AML-193 (cell line): ENCODE measurements around the gene ACTN2.

Experiments used
- DNase-seq, 2 experiments: peaks; one replicate each; lab custom pipeline; 2025; lab: John Stamatoyannopoulos, UW

The ACTN2 gene

DNA sequence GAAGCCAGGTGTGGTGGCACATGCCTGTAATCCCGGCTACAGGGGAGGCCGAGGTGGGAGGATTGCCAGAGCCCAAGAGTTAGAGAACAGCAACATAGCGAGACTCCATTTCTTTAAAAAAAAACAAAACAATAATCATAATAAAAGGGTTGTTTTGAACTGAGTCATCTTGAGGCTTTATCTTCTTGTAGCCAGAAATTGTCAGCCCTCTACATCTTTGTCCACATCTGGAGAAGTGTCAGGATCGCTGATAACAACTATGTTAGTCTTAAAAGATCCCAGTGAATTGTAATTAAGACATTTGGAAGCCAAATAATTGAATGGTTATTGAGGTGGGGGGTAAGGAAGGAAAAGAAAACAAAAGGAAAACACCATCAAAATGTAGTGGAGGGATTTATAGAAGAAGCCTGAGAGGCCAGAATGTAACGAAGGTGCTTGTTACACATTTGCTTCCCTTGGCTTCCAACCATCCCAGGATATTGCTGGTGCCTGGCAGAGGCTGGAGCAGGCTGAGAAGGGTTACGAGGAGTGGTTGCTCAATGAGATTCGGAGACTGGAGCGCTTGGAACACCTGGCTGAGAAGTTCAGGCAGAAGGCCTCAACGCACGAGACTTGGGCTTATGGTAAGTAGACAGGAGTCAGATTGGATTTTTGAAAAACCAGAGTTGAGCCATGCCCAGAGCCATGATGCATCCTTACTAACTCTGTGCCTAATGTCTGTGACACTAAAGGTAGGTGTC lies 56.3 kb downstream of the ACTN2 start:
- DNase-seq, result no peak

DNA sequence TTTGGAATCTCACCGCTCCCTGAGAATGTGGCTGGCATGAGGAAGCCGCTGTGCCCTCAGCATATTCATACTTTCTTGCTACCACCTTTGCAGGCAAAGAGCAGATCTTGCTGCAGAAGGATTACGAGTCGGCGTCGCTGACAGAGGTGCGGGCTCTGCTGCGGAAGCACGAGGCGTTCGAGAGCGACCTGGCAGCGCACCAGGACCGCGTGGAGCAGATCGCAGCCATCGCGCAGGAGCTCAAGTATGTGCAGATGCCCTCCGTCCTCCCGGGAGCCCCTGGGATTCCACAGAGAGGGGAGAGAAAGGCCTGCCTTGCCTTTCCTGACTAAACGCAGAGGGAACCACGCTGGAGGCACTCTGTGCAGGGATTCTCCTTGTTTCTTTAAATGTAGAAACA lies 58.2 kb downstream of the ACTN2 start:
- no peak for DNase-seq

DNA sequence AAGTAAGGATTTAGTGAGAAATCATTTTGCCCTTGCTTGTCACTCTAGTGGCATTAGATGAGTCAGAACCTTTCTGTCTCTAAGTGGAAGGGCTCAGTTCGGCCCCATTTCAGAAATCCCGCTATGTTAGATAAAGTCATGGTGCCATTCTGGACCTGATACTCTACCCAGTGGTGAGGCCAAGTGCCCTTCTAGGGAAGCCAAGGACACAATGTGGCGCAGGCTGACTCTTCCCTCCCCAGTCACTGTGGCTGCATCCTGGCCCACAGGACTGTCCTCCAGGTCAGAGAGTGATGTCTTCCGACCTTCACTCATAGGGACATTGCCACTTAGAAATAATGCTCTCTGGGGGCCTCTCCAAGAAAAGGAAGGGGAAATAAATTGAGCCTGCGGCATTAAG lies 60.5 kb downstream of the ACTN2 start:
- no peak for DNase-seq

- no peak for DNase-seq
These were observed 61.1 kb downstream of the ACTN2 start for GRCh38 chr1:236747311-236747985.

GRCh38 chr1:236748268-236748870 lies 62.1 kb downstream of the ACTN2 start:
- no peak for DNase-seq

DNA sequence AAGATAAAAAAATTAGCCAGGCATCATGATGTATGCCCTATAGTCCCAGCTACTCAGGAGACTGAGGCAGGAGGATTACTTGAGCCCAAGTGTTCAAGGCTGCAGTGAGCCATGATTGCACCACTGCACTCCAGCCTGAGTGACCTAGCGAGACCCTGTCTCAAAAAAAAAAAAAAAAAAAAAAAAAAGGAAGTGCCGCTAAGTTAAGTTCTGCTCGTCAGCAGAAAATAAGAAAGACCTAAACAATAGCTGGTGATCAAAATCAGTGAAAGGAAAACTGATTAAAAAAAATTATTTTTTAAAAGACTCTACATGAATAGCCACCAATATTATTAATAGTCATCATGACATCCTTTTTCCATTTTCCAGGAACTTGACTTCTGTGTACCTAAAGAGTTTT lies 64.6 kb downstream of the ACTN2 start:
- no peak for DNase-seq

- DNase-seq, result no peak
These were observed 65.1 kb downstream of the ACTN2 start for GRCh38 chr1:236751385-236751784.

GRCh38 chr1:236751935-236752334 lies 65.6 kb downstream of the ACTN2 start:
- no peak for DNase-seq

DNA sequence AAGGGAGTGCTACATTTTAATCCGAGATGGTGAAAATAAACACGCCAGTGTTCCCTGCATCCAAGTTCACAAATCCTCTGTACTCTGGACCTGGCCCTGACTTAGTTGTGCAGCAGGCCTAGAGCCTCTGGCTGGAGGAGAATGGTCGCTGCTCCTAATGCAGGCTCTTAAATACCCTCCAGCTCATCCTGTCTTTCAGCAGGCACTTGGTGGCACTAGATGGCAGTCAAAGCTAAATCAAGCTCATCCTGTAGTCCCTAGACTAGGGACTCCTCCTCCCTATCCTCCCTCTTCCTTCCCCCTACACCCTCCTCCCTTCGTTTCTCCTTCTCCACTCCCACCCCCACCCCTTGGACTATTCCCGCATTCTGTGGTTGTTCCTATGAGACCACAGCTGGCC lies 67.2 kb downstream of the ACTN2 start:
- peak; percentile 28 to 29 for DNase-seq

DNA sequence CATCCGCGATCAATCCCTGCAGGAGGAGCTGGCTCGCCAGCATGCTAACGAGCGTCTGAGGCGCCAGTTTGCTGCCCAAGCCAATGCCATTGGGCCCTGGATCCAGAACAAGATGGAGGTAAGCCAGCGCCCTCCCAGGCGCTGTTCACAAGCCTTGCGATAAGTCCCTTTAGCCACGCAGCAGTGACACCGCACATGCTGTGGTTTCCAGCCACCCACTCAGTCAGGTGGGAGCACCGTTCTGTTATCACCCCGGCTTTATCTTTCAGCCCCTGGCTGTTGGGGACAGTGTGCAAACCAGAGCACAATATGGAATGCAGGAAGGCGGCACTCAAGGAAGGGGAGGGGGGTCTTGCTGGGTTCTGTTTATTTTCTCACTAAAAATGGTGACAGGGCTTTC lies 67.7 kb downstream of the ACTN2 start:
- DNase-seq, result no peak

- no peak for DNase-seq
These were observed 68.4 kb downstream of the ACTN2 start for GRCh38 chr1:236754525-236755210.

GRCh38 chr1:236757640-236758039 lies 71.3 kb downstream of the ACTN2 start:
- DNase-seq, result no peak

DNA sequence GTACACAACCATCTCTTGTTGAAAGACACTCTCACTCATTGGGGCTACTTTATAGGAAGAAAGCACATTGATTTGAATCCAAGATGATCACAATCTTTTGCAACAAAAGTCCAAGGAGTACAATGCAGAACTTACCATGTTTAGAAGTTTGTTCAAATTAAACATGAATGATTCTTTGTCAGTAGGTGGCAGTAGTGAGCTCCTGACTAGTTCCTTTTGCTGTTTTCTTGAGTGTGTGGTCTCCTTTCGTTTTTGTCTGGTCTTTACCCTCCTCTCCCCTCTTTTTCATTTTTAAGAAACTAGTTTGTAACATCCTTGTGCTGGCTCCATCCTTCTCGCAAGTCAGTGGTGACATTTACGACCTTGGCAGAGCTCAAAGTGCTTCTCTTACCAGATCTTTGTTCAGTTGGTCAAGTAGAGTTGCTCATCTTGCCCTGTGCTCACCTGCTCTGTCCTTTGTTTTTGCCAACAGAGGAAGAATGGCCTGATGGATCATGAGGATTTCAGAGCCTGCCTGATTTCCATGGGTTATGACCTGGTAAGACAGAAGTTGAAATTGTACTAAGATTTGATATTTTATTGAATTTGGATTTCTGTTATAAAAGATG lies 73.1 kb downstream of the ACTN2 start:
- DNase-seq, result peak; percentile 43 to 57

GRCh38 chr1:236760480-236760879 lies 74.2 kb downstream of the ACTN2 start:
- DNase-seq, result no peak

DNA sequence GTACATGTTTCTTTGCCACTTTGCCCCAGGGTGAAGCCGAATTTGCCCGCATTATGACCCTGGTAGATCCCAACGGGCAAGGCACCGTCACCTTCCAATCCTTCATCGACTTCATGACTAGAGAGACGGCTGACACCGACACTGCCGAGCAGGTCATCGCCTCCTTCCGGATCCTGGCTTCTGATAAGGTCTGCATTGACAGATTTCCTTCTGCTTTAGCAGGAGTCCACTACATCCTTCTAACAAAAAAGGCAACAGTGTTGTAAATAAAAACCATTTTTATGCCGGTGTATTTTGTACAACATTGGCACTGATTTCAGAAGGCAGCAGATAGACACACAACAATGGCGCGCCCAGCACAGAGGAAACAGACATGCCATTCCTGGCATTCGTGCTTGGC lies 74.7 kb downstream of the ACTN2 start:
- no peak for DNase-seq

DNA sequence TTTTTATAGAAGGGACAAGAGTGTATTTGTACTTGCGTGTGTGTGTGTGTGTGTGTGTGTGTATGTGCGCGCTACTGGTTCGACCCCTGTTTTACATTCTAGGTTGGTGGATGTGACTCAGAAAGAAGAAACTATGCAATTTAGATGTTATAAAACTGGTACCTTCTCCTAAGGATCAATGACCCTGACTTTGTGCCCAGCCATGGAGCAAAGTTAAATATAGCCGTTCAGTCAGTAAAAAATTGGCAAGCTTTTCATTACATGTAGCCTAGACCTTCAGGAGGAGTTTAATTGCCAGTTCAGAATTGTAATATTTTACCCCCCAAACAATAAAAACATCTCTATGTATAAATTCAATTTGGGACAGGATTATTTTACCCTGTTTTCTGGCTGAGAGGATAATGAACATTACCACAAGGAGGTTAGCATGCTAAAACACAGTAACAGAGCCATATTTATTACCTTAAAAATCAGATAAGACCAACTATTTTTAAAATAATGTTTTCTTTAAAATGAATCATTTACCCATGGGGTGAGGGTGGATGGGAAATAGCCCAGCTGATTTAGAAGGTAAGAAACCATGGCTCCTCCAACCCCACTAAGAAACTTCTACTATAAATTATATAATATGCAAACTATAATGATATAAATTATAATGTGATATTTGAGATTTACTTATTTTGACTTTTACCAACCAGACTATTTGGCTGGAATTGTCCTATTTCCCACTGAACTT lies 75.3 kb downstream of the ACTN2 start:
- no peak for DNase-seq

- DNase-seq, result no peak
These were observed 76.1 kb downstream of the ACTN2 start for GRCh38 chr1:236762410-236762809.

DNA sequence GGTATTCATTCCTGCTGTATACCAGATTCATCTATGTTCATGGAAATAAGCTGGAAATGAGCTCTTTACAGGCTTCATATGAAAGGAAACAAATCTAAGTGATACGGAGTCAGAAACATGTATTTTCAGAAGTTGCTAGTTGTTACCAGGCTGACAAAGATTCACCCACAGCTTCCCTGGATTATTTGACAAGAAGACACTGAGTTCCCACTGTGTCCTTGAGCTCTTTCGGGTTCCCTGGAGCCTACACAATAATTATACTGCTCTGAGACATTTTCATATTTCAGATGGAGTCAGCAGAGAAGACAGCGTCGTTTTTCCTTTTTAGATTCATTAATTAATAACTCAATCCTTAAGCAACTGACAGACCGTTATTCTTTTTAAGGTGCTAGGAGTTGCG lies 79.5 kb downstream of the ACTN2 start:
- DNase-seq, result no peak

GRCh38 chr1:236766506-236766905 lies 80.2 kb downstream of the ACTN2 start:
- DNase-seq, result no peak

- DNase-seq, result no peak
These were observed 81.0 kb downstream of the ACTN2 start for GRCh38 chr1:236767276-236767675.

DNA sequence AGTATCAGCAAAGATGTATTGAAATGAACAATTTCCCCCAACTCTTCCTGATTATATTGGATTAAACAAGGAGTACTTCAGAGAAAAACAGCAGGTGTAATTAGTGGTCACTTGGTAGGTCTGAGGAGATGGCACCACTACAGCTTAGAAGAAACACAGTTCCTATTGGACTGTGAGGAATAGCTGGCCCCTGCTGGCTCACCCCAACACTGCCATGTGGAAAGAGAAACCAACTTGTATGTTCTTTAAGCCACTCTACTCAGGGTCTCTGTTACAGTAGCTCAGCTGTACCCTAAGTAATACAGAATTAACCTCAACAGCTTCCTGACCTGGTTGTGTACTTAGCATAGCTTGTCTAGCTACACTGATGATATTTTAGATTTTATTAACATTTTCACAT lies 82.3 kb downstream of the ACTN2 start:
- no peak for DNase-seq

DNA sequence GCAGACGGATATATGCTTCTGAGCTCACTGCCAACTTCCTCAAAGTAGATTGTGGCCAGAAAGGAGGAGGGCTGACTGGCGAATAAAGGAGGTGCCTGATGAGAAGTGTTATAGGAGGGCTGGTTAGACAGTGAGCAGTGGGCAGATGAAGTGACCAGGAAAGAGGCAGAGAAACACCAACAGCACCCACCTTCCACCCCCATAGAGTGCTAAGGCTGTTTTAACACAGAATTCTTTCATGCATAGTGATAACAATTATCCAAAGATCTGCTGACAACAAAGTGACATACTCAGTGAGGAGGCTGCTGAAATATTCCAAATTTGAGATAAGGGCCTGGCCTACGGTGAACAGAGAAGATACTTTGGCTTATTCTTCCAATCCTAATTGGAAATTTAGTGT lies 87.6 kb downstream of the ACTN2 start:
- no peak for DNase-seq
